H1 (cell line): ENCODE data around the gene ADCY2. TPM values are rescaled to one million over a fixed set of nuclear protein-coding genes. Genes with fewer than 3 reads are reported as not detected.

ENCODE experiments used
- CTCF ChIA-PET: fragments of 300-600 bp; sonication (Branson Sonifier 250); formaldehyde crosslinking; loops from one replicate; lab custom pipeline; 2021; ENCODE audit not compliant: partially characterized antibody; lab: Charles Lee
- POLR2A ChIA-PET: fragments of 300-600 bp; sonication (Branson Sonifier 250); formaldehyde crosslinking; loops from one replicate; lab custom pipeline; 2021; ENCODE audit warnings: inconsistent platforms; ENCODE audit not compliant: partially characterized antibody; lab: Charles Lee
- DNase-seq, 2 experiments: peaks; one replicate each; pipeline versions ENCODE4 v3.0.0 to v3.0.0-alpha.2; 2010 to 2022; ENCODE audit warnings: low spot score in 2 of 2, low read depth in 1 of 2, mixed read lengths in 1 of 2
- FAIRE-seq: peaks from 2 replicates; lab custom pipeline; 2011; peaks lifted over from hg19 to GRCh38; lab: Jason Lieb, UNC
- H2AFZ ChIP-seq: 2 replicates; pipeline ENCODE4 v1.8.1; 2012; ENCODE audit warnings: low read length, inconsistent platforms
- H2AK5ac ChIP-seq: 2 replicates; pipeline ENCODE4 v1.6.1; 2013; ENCODE audit warnings: low read depth, low read length
- H2BK120ac ChIP-seq: replicated peaks from 2 replicates; pipeline ENCODE3; 2013; ENCODE audit warnings: low read depth, low read length, inconsistent platforms
- H2BK12ac ChIP-seq: 2 replicates; pipeline ENCODE4 v1.6.1; 2013; ENCODE audit warnings: low read depth, low read length
- H2BK15ac ChIP-seq: 2 replicates; pipeline ENCODE4 v1.6.1; 2013; ENCODE audit warnings: low read length
- H2BK20ac ChIP-seq: 2 replicates; pipeline ENCODE4 v1.6.1; 2013; ENCODE audit warnings: low read length
- H2BK5ac ChIP-seq: 2 replicates; pipeline ENCODE4 v1.6.1; 2013; ENCODE audit warnings: low read depth, low read length
- H3K14ac ChIP-seq: 2 replicates; pipeline ENCODE4 v1.6.1; 2013; ENCODE audit warnings: inconsistent platforms; ENCODE audit not compliant: insufficient read length
- H3K18ac ChIP-seq: 2 replicates; pipeline ENCODE4 v1.6.1; 2013; ENCODE audit warnings: low read length; ENCODE audit errors: extremely low read depth
- H3K23ac ChIP-seq: 2 replicates; pipeline ENCODE4 v1.6.1; 2013; ENCODE audit warnings: inconsistent platforms; ENCODE audit not compliant: insufficient read length
- H3K23me2 ChIP-seq: 2 replicates; pipeline ENCODE4 v1.6.1; 2013; ENCODE audit warnings: low read depth, low read length
- H3K27ac ChIP-seq: 2 replicates; pipeline ENCODE4 v1.6.1; 2011; ENCODE audit warnings: low read depth, low read length, inconsistent platforms
- H3K27me3 ChIP-seq, 4 experiments: replicated peaks in 1 of 4; 1 replicate in 1 of 4; 2 replicates in 3 of 4; pipeline versions ENCODE4 v1.6.1 to v1.8.1; 2011 to 2013; ENCODE audit warnings: low read length in 3 of 4, mild to moderate bottlenecking in 3 of 4, inconsistent platforms in 2 of 4, mixed read lengths in 2 of 4, moderate library complexity in 1 of 4; ENCODE audit not compliant: control insufficient read depth in 3 of 4, insufficient read depth in 3 of 4; ENCODE audit errors: extremely low read depth in 1 of 4
- H3K36me3 ChIP-seq, 4 experiments: 2 replicates each; pipeline versions ENCODE4 v1.6.1 to v1.8.1; 2011 to 2013; ENCODE audit warnings: mild to moderate bottlenecking in 4 of 4, low read length in 3 of 4, moderate library complexity in 2 of 4, control low read depth in 1 of 4, inconsistent platforms in 1 of 4; ENCODE audit not compliant: insufficient read depth in 4 of 4, control insufficient read depth in 2 of 4
- H3K4ac ChIP-seq: replicated peaks from 2 replicates; pipeline ENCODE3; 2013; ENCODE audit warnings: low read length, low read depth, mixed read lengths, inconsistent platforms; ENCODE audit not compliant: insufficient read length
- H3K4me1 ChIP-seq, 4 experiments: replicated peaks in 1 of 4; 1 replicate in 1 of 4; 2 replicates in 3 of 4; pipeline versions ENCODE4 v1.6.1 to v1.8.1; 2011 to 2013; ENCODE audit warnings: low read length in 3 of 4, inconsistent platforms in 2 of 4, mixed read lengths in 1 of 4; ENCODE audit not compliant: insufficient read depth in 4 of 4, control insufficient read depth in 3 of 4
- H3K4me2 ChIP-seq, 2 experiments: 2 replicates each; pipeline versions ENCODE4 v1.6.1 to v1.8.1; 2011 to 2013; ENCODE audit warnings: low read depth in 2 of 2, low read length in 2 of 2, control low read depth in 1 of 2, inconsistent platforms in 1 of 2, mild to moderate bottlenecking in 1 of 2; ENCODE audit not compliant: insufficient read depth in 1 of 2
- H3K4me3 ChIP-seq, 4 experiments: fragments of 200-600, 300-600 bp in 1 of 4; sonication (generic), shearing (Covaris generic), sonication (Bioruptor Twin) in 1 of 4; 2 replicates each; pipeline versions ENCODE4 v1.5.1 to v1.8.1; 2011 to 2016; ENCODE audit warnings: low read length in 4 of 4, low read depth in 3 of 4, control low read depth in 2 of 4, inconsistent platforms in 2 of 4, mild to moderate bottlenecking in 2 of 4, mixed read lengths in 1 of 4, moderate library complexity in 1 of 4; ENCODE audit not compliant: insufficient read depth in 2 of 4; ENCODE audit errors: extremely low read depth in 1 of 4
- H3K56ac ChIP-seq: replicated peaks from 2 replicates; pipeline ENCODE3; 2013; ENCODE audit warnings: low read depth, mild to moderate bottlenecking, mixed read lengths, low read length, inconsistent platforms; ENCODE audit not compliant: insufficient read length
- H3K79me1 ChIP-seq: 2 replicates; pipeline ENCODE4 v1.6.1; 2013; ENCODE audit warnings: low read depth, low read length, control low read depth
- H3K79me2 ChIP-seq, 2 experiments: 2 replicates each; pipeline versions ENCODE4 v1.6.1 to v1.8.1; 2012 to 2013; ENCODE audit warnings: low read length in 2 of 2, mild to moderate bottlenecking in 2 of 2, inconsistent platforms in 1 of 2; ENCODE audit not compliant: insufficient read depth in 2 of 2, control insufficient read depth in 1 of 2
- H3K9ac ChIP-seq, 4 experiments: replicated peaks in 1 of 4; 1 replicate in 1 of 4; 2 replicates in 3 of 4; pipeline versions ENCODE4 v1.6.1 to v1.8.1; 2011 to 2013; ENCODE audit warnings: low read depth in 3 of 4, low read length in 3 of 4, control low read depth in 2 of 4, mild to moderate bottlenecking in 2 of 4, moderate library complexity in 2 of 4, inconsistent platforms in 1 of 4; ENCODE audit errors: extremely low read depth in 1 of 4
- H3K9me3 ChIP-seq, 2 experiments: 2 replicates each; pipeline versions ENCODE4 v1.6.1 to v1.8.1; 2012 to 2013; ENCODE audit warnings: mild to moderate bottlenecking in 2 of 2, moderate library complexity in 2 of 2, control low read depth in 1 of 2, inconsistent platforms in 1 of 2, low read depth in 1 of 2, low read length in 1 of 2, mixed read lengths in 1 of 2; ENCODE audit not compliant: insufficient read depth in 2 of 2
- H4K20me1 ChIP-seq, 2 experiments: replicated peaks in 1 of 2; 2 replicates each; pipeline versions ENCODE3 to v1.8.1; 2011 to 2013; ENCODE audit warnings: inconsistent platforms in 2 of 2, low read length in 2 of 2, mild to moderate bottlenecking in 1 of 2; ENCODE audit not compliant: insufficient read depth in 2 of 2, control insufficient read depth in 1 of 2
- H4K5ac ChIP-seq: 2 replicates; pipeline ENCODE4 v1.6.1; 2013; ENCODE audit warnings: low read length, low read depth, mixed read lengths, inconsistent platforms; ENCODE audit not compliant: insufficient read length
- H4K8ac ChIP-seq: 2 replicates; pipeline ENCODE4 v1.8.0; 2013; ENCODE audit warnings: mild to moderate bottlenecking, moderate library complexity, low read length, inconsistent platforms; ENCODE audit not compliant: insufficient read depth; ENCODE audit errors: extremely low read depth
- H4K91ac ChIP-seq: replicated peaks from 2 replicates; pipeline ENCODE3; 2013; ENCODE audit warnings: low read length, mixed read lengths, inconsistent platforms; ENCODE audit not compliant: insufficient read length
- CREB1 ChIP-seq: IDR thresholded peaks from 2 replicates; pipeline ENCODE4 v1.6.1; 2012; ENCODE audit warnings: inconsistent platforms
- EGR1 ChIP-seq: IDR thresholded peaks from 2 replicates; pipeline ENCODE4 v1.6.1; 2011; ENCODE audit warnings: low read depth, low read length, borderline replicate concordance
- EZH2 ChIP-seq: fragments of 200-600 bp; sonication (generic); IDR thresholded peaks from 2 replicates; pipeline ENCODE4 v1.7.1; 2012; ENCODE audit warnings: low read depth, mild to moderate bottlenecking, moderate library complexity, low read length, inconsistent platforms; ENCODE audit not compliant: severe bottlenecking
- FOSL1 ChIP-seq: IDR thresholded peaks from 2 replicates; pipeline ENCODE4 v1.6.1; 2011; ENCODE audit warnings: mild to moderate bottlenecking, low read depth, low read length, moderate library complexity; ENCODE audit not compliant: insufficient read depth
- RFX5 ChIP-seq: IDR thresholded peaks from 2 replicates; pipeline ENCODE4 v1.6.1; 2011; ENCODE audit warnings: low read depth, low read length, improper control_type of control experiment, borderline replicate concordance
- TAF7 ChIP-seq: optimal IDR thresholded peaks from 2 replicates; pipeline ENCODE3; 2011; ENCODE audit warnings: low read depth, mild to moderate bottlenecking, inconsistent platforms, low read length, moderate library complexity, borderline replicate concordance
- TBP ChIP-seq: IDR thresholded peaks from 2 replicates; pipeline ENCODE4 v1.6.1; 2011; ENCODE audit warnings: low read depth, low read length, improper control_type of control experiment
- WGBS, 2 experiments: shearing (Covaris generic) in 1 of 2; methylation state at CpG; one replicate each; pipeline versions ENCODE4 v1.1.6 to v1.1.7; 2013 to 2015; ENCODE audit warnings: low lambda C conversion rate in 2 of 2, mixed read lengths in 2 of 2, inconsistent platforms in 1 of 2, low coverage in 1 of 2, missing lambda C conversion rate in 1 of 2; ENCODE audit not compliant: insufficient replicate concordance in 2 of 2, insufficient coverage in 1 of 2, insufficient read length in 1 of 2; ENCODE audit errors: extremely low coverage in 1 of 2, missing lambda C conversion rate in 1 of 2; 5-methylcytosine and 5-hydroxymethylcytosine counted together
- polyA plus RNA-seq, 7 experiments: library from polyadenylated mRNA; depleted of rRNA in 3 of 7; stranded (reverse) in 5 of 7; unstranded in 2 of 7; fragments of >200 nt in 5 of 7; fragments of 200-250 nt in 2 of 7; gene quantifications; 1 replicate in 5 of 7; 2 replicates in 1 of 7; 4 replicates in 1 of 7; pipeline versions ENCODE4 v1.2.1 to v1.2.3, GENCODE V29; 2011 to 2013; ENCODE audit warnings: missing spikeins in 2 of 7, mixed read lengths in 2 of 7
- total RNA-seq: library from RNA; stranded (reverse); fragmentation: NEBNext Ultra II Directional; extraction: Animal tissue kit (Norgen Biotek cat#: 25700); gene quantifications from 2 replicates; pipeline ENCODE4 v1.2.1, GENCODE V29; 2021
- TF ChIP-seq, protein P1 (sequence below): IDR thresholded peaks from 2 replicates; pipeline ENCODE4 v1.6.1; 2011; ENCODE audit warnings: low read length, improper control_type of control experiment
- TF ChIP-seq, protein P2 (sequence below): IDR thresholded peaks from 2 replicates; pipeline ENCODE4 v1.6.1; 2012; ENCODE audit warnings: low read length, inconsistent platforms

ADCY2 gene
- total and polyA plus RNA-seq, 2 of the 8 experiments (the other 6 are each of a cell fraction or from before 2014, with no cell fraction given): 35.8 to 122 TPM

DNA sequence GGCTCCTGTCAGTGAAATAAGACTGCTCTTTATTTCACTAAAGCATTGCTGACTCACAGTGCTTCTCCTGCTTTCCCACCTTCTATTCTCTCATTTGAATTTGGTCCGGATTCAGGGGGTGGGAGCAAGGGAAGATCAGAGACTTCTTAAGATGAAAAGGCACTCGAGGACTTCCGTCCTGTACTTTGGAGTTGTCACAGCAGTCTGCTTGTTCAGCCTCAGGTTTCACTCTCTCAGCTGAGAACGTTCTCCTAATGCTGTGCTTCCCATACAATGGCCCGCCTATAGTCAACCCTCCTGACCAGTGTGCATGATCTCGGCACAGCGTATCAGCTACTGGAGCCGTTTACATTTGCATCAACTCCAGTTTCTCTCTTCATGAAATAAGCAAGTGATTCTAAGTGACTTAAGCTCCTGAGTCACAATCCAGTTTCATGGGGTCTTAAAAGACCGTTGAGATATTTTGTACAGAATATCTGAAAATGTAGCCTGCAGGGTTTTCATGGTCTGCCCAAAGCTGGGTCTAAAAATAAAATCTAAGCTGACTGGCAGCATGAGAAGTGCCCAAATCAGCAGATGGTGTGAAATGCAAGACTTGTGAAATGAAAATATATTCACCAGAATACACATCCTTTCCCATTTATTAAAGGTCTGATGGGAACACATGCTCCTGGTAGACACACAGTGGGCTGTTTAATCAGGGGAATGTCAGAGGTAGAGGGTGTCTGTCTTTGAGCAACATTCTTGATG, 145.0 kb downstream of the ADCY2 start:
- WGBS, 2 experiments: 80% methylated on average over 9 of the region's 9 CpGs; no CpG with 5 or more reads in 1 of the 2 experiments
- no peak overlapping the region for H3K4me2 ChIP-seq
- TF ChIP-seq TAF7: no peak
- no peak for TF ChIP-seq FOSL1
- no peak for TF ChIP-seq TBP
- no peak for TF ChIP-seq EZH2
- TF ChIP-seq, protein P1, sequence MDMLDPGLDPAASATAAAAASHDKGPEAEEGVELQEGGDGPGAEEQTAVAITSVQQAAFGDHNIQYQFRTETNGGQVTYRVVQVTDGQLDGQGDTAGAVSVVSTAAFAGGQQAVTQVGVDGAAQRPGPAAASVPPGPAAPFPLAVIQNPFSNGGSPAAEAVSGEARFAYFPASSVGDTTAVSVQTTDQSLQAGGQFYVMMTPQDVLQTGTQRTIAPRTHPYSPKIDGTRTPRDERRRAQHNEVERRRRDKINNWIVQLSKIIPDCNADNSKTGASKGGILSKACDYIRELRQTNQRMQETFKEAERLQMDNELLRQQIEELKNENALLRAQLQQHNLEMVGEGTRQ: no peak
- TF ChIP-seq CREB1: no peak
- TF ChIP-seq, protein P2, sequence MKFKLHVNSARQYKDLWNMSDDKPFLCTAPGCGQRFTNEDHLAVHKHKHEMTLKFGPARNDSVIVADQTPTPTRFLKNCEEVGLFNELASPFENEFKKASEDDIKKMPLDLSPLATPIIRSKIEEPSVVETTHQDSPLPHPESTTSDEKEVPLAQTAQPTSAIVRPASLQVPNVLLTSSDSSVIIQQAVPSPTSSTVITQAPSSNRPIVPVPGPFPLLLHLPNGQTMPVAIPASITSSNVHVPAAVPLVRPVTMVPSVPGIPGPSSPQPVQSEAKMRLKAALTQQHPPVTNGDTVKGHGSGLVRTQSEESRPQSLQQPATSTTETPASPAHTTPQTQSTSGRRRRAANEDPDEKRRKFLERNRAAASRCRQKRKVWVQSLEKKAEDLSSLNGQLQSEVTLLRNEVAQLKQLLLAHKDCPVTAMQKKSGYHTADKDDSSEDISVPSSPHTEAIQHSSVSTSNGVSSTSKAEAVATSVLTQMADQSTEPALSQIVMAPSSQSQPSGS: no peak
- TF ChIP-seq EGR1: no peak
- TF ChIP-seq RFX5: no peak

More for the DNA sequence above, 145.0 kb downstream of the ADCY2 start:
- H3K27ac ChIP-seq: no peak overlapping the region
- no peak overlapping the region for H4K91ac ChIP-seq
- peaks cover 0 to 32% of the 10 kb centered on the region in 2 experiments; a peak in 2 of 4 replicates for H3K79me2 ChIP-seq
- H3K36me3 ChIP-seq: peaks cover 0 to 7% (median 1%) of the 10 kb centered on the region in 4 experiments; a peak in 1 of 8 replicates
- H3K4me1 ChIP-seq: peaks cover 0 to 10% (median 4%) of the 10 kb centered on the region in 4 experiments; a peak in 2 of 7 replicates
- peaks cover 0 to 2% of the 10 kb centered on the region in 2 experiments for H4K20me1 ChIP-seq
- no peak overlapping the region for H2BK20ac ChIP-seq
- H3K9ac ChIP-seq: no peak overlapping the region
- H3K14ac ChIP-seq: no peak overlapping the region
- no peak overlapping the region for H4K8ac ChIP-seq
- POLR2A ChIA-PET: interaction anchor here (0.8 kb wide), 1 partner anchor 71 kb away, joined by 3 read pairs; no protein-coding TSS in a partner anchor
- H3K23ac ChIP-seq: no peak overlapping the region
- H3K4me3 ChIP-seq: no peak overlapping the region
- H3K9me3 ChIP-seq: no peaks in the 10 kb centered on the region
- CTCF ChIA-PET: interaction anchor here (0.7 to 1.6 kb wide), 6 partner anchors 12 to 317 kb away, joined by 3 to 7 read pairs (median 3); no protein-coding TSS in a partner anchor
- no peak overlapping the region for H3K18ac ChIP-seq
- no peak for FAIRE-seq
- H3K27me3 ChIP-seq: no peaks in the 10 kb centered on the region
- H4K5ac ChIP-seq: no peak overlapping the region
- no peak overlapping the region for H3K4ac ChIP-seq
- H2AFZ ChIP-seq: no peak overlapping the region
- H2BK5ac ChIP-seq: no peak overlapping the region
- no peak for DNase-seq
- no peak overlapping the region for H2BK15ac ChIP-seq
- no peak overlapping the region for H2BK120ac ChIP-seq
- no peak overlapping the region for H2BK12ac ChIP-seq
- H3K23me2 ChIP-seq: no peaks in the 10 kb centered on the region
- no peak overlapping the region for H3K56ac ChIP-seq
- H2AK5ac ChIP-seq: no peak overlapping the region
- no peaks in the 10 kb centered on the region; the same call in 1 of the 2 replicates for H3K79me1 ChIP-seq
